Stimulated activated CD8-positive, alpha-beta memory T cell treated with anti-CD3 and anti-CD28 coated beads, Interleukin-7, amount 100 ng/mL, for 4 hours (primary cell): ENCODE measurements around the gene TUBB4B.

Experiments
- DNase-seq, 2 donors: peaks; one replicate each; pipeline ENCODE4 v3.0.0-alpha.2; 2020; ENCODE audit warnings: low read depth in 2 of 2

Gene TUBB4B

GRCh38 chr9:137270929-137271695, 30.0 kb downstream of the TUBB4B start:
- no peak for DNase-seq

GRCh38 chr9:137271696-137272076, 30.6 kb downstream of the TUBB4B start:
- no peak for DNase-seq

- no peak for DNase-seq
Observed at GRCh38 chr9:137272241-137273094, 31.4 kb downstream of the TUBB4B start.

GRCh38 chr9:137273095-137273490, 32.0 kb downstream of the TUBB4B start:
- DNase-seq, result no peak

GRCh38 chr9:137273611-137274320, 32.7 kb downstream of the TUBB4B start:
- DNase-seq, result no peak

- no peak for DNase-seq
Observed at GRCh38 chr9:137275203-137275587, 34.1 kb downstream of the TUBB4B start.

- no peak for DNase-seq
Observed at GRCh38 chr9:137275588-137276472, 34.7 kb downstream of the TUBB4B start.

- no peak for DNase-seq
Observed at GRCh38 chr9:137276473-137277328, 35.6 kb downstream of the TUBB4B start.

GRCh38 chr9:137277329-137278041, 36.4 kb downstream of the TUBB4B start, which contains the start of gene TOR4A:
TSS of gene TOR4A (plus strand) at chr9:137277726. CDS start at chr9:137278690, 964 bp downstream.
- DNase-seq, result no peak

GRCh38 chr9:137278061-137278701, 37.1 kb downstream of the TUBB4B start:
- no peak for DNase-seq

- DNase-seq, result no peak
Observed at GRCh38 chr9:137278721-137279711, 37.9 kb downstream of the TUBB4B start.

GRCh38 chr9:137279741-137280473, 38.8 kb downstream of the TUBB4B start:
- no peak for DNase-seq

- no peak for DNase-seq
Observed at GRCh38 chr9:137280474-137281344, 39.6 kb downstream of the TUBB4B start.

GRCh38 chr9:137281345-137282116, 40.4 kb downstream of the TUBB4B start:
- no peak for DNase-seq

- DNase-seq, result no peak
Observed at GRCh38 chr9:137286975-137287383, 45.9 kb downstream of the TUBB4B start.
